HepG2 (cell line): Measurements from ENCODE around the gene ETV6. TPM values are rescaled to one million over a fixed set of nuclear protein-coding genes. Genes with fewer than 3 reads are reported as not detected.

Experiments
- ATAC-seq: fragments of 200-7000 bp; cut with Tn5 transposase; 3 replicates; pipeline ENCODE4 v1.9.1; 2020; ENCODE audit warnings: mild to moderate bottlenecking, moderate library complexity
- BruUV-seq: library from RNA; stranded (reverse); fragments of 400-500 nt; replicated peaks from 2 replicates; lab custom pipeline; 2021; lab: Mats Ljungman, UMichigan
- CTCF ChIA-PET: fragments of 300-600 bp; formaldehyde crosslinking; extraction: SDS; loops from one replicate; lab custom pipeline; 2021; ENCODE audit warnings: low total read pairs, inconsistent platforms, low intra/inter-chr PET ratio; lab: Yijun Ruan, JAX
- POLR2A ChIA-PET: fragments of 350-600 bp; sonication (Branson Sonifier 250); formaldehyde crosslinking; loops from one replicate; lab custom pipeline; 2020; ENCODE audit warnings: antibody characterized with exemption, inconsistent platforms; lab: Yijun Ruan, JAX
- DNase-seq: peaks from one replicate; pipeline ENCODE4 v3.0.0-alpha.2; 2015; ENCODE audit warnings: low spot score
- FAIRE-seq: peaks from 3 replicates; lab custom pipeline; 2011; peaks lifted over from hg19 to GRCh38; lab: Jason Lieb, UNC
- H2AFZ ChIP-seq: one replicate; pipeline ENCODE4 v1.6.1; 2011; ENCODE audit warnings: low read length, inconsistent platforms
- H3K27ac ChIP-seq: fragments of 300-600 bp; 3 replicates; pipeline ENCODE4 v1.8.0; 2011; ENCODE audit warnings: mixed run types, mild to moderate bottlenecking, mixed read lengths, low read length, inconsistent platforms; ENCODE audit not compliant: insufficient read depth; ENCODE audit errors: extremely low read length
- H3K27me3 ChIP-seq, 2 experiments: fragments of 200-600 bp in 1 of 2; 2 replicates in 1 of 2; 3 replicates in 1 of 2; pipeline versions ENCODE4 v1.6.0 to v1.8.0; 2011; ENCODE audit warnings: low read length in 2 of 2, mild to moderate bottlenecking in 2 of 2, moderate library complexity in 2 of 2, inconsistent platforms in 1 of 2; ENCODE audit not compliant: insufficient read depth in 2 of 2, control insufficient read depth in 1 of 2
- H3K36me3 ChIP-seq, 2 experiments: fragments of 200-600 bp in 1 of 2; replicated peaks in 1 of 2; 2 replicates in 1 of 2; 3 replicates in 1 of 2; pipeline versions ENCODE4 v1.5.1 to v1.8.0; 2011; ENCODE audit warnings: low read length in 2 of 2, inconsistent platforms in 1 of 2; ENCODE audit not compliant: insufficient read depth in 2 of 2, control insufficient read depth in 1 of 2
- H3K4me1 ChIP-seq: 2 replicates; pipeline ENCODE4 v1.5.1; 2012; ENCODE audit warnings: low read length, inconsistent platforms; ENCODE audit not compliant: insufficient read depth
- H3K4me2 ChIP-seq: 2 replicates; pipeline ENCODE4 v1.6.0; 2011; ENCODE audit warnings: low read depth, low read length, inconsistent platforms
- H3K4me3 ChIP-seq, 3 experiments: fragments of 200-600 bp in 1 of 3; sonication (generic), shearing (Covaris generic) in 1 of 3; replicated peaks in 1 of 3; 2 replicates each; pipeline ENCODE4 v1.5.1; 2011 to 2016; ENCODE audit warnings: low read length in 3 of 3, inconsistent platforms in 2 of 3, low read depth in 2 of 3, mild to moderate bottlenecking in 2 of 3, control low read depth in 1 of 3, mixed read lengths in 1 of 3; ENCODE audit not compliant: insufficient read depth in 1 of 3
- H3K79me2 ChIP-seq: one replicate; pipeline ENCODE4 v1.6.1; 2011; ENCODE audit warnings: low read length, inconsistent platforms; ENCODE audit not compliant: insufficient read depth
- H3K9ac ChIP-seq: 2 replicates; pipeline ENCODE4 v1.6.0; 2011; ENCODE audit warnings: mild to moderate bottlenecking, low read depth, low read length, inconsistent platforms; ENCODE audit not compliant: insufficient read depth
- H3K9me3 ChIP-seq: 2 replicates; pipeline ENCODE4 v1.5.1; 2012; ENCODE audit warnings: mild to moderate bottlenecking, low read length
- H4K20me1 ChIP-seq: 2 replicates; pipeline ENCODE4 v1.6.0; 2011; ENCODE audit warnings: inconsistent platforms, mild to moderate bottlenecking, low read length, moderate library complexity; ENCODE audit not compliant: insufficient read depth
- BATF2 ChIP-seq: sonication (generic); formaldehyde crosslinking; IDR thresholded peaks from 2 replicates; pipeline ENCODE4 v1.8.0; 2022; ENCODE audit warnings: mild to moderate bottlenecking, missing genetic modification reagents, moderate library complexity
- CC2D1A ChIP-seq: sonication (generic); formaldehyde crosslinking; IDR thresholded peaks from 2 replicates; pipeline ENCODE4 v1.8.1; 2023; ENCODE audit warnings: mild to moderate bottlenecking, missing genetic modification reagents
- ELF1 ChIP-seq: sonication (generic); formaldehyde crosslinking; IDR thresholded peaks from 2 replicates; pipeline ENCODE4 v1.4.0; 2020; ENCODE audit warnings: missing genetic modification reagents
- EP300 ChIP-seq, 3 experiments: sonication (generic) in 1 of 3; formaldehyde crosslinking in 1 of 3; IDR thresholded peaks; 2 replicates each; pipeline versions ENCODE4 v1.5.1 to v1.6.1; 2011 to 2020; ENCODE audit warnings: low read depth in 2 of 3, low read length in 2 of 3, borderline replicate concordance in 1 of 3, improper control_type of control experiment in 1 of 3, mild to moderate bottlenecking in 1 of 3, missing genetic modification reagents in 1 of 3, moderate library complexity in 1 of 3
- FOXP1 ChIP-seq, 2 experiments: fragments of 450-650 bp in 1 of 2; IDR thresholded peaks; 2 replicates each; pipeline ENCODE4 v1.6.1; 2017 to 2018; ENCODE audit warnings: antibody characterized with exemption in 1 of 2
- GABPA ChIP-seq, 2 experiments: IDR thresholded peaks; 2 replicates each; pipeline ENCODE4 v1.6.1; 2011 to 2016; ENCODE audit warnings: low read depth in 2 of 2, low read length in 1 of 2, missing biosample characterization in 1 of 2, missing genetic modification characterization in 1 of 2
- GATAD2A ChIP-seq: IDR thresholded peaks from 2 replicates; pipeline ENCODE4 v1.6.1; 2016
- HDAC1 ChIP-seq: sonication (generic); formaldehyde crosslinking; IDR thresholded peaks from 2 replicates; pipeline ENCODE4 v1.5.1; 2020; ENCODE audit warnings: mild to moderate bottlenecking, missing genetic modification reagents
- HNF4G ChIP-seq, 2 experiments: sonication (generic) in 1 of 2; formaldehyde crosslinking in 1 of 2; IDR thresholded peaks; 2 replicates each; pipeline versions ENCODE4 v1.4.0 to v1.6.1; 2011 to 2020; ENCODE audit warnings: borderline replicate concordance in 2 of 2, low read depth in 2 of 2, mild to moderate bottlenecking in 2 of 2, low read length in 1 of 2, missing genetic modification reagents in 1 of 2, moderate library complexity in 1 of 2
- NCOR1 ChIP-seq: fragments of 200-600 bp; sonication (generic); IDR thresholded peaks from 2 replicates; pipeline ENCODE4 v1.7.0; 2017; ENCODE audit warnings: antibody characterized with exemption, low read length, borderline replicate concordance
- NR2F2 ChIP-seq: IDR thresholded peaks from 2 replicates; pipeline ENCODE4 v1.6.1; 2012; ENCODE audit warnings: low read depth, inconsistent platforms, borderline replicate concordance
- PHF21A ChIP-seq: sonication (generic); formaldehyde crosslinking; IDR thresholded peaks from 2 replicates; pipeline ENCODE4 v1.5.0; 2020; ENCODE audit warnings: mild to moderate bottlenecking, missing genetic modification reagents
- PRPF4 ChIP-seq: fragments of 200-400 bp; formaldehyde crosslinking; IDR thresholded peaks from 2 replicates; pipeline ENCODE4 v1.6.1; 2016; ENCODE audit warnings: low read length, low read depth; ENCODE audit not compliant: poor library complexity, severe bottlenecking
- RARA ChIP-seq: IDR thresholded peaks from 2 replicates; pipeline ENCODE4 v1.6.1; 2016; ENCODE audit warnings: missing genetic modification reagents, missing compliant biosample characterization
- SNRNP70 ChIP-seq: fragments of 200-400 bp; formaldehyde crosslinking; IDR thresholded peaks from 2 replicates; pipeline ENCODE4 v1.6.1; 2017; ENCODE audit warnings: mild to moderate bottlenecking, low read depth, low read length, moderate library complexity
- TFAP4 ChIP-seq: sonication (generic); IDR thresholded peaks from 2 replicates; pipeline ENCODE4 v1.6.1; 2016; ENCODE audit warnings: low read depth, borderline replicate concordance
- ZC3H13 ChIP-seq: sonication (generic); formaldehyde crosslinking; IDR thresholded peaks from 2 replicates; pipeline ENCODE4 v1.8.1; 2023; ENCODE audit warnings: mild to moderate bottlenecking, missing genetic modification reagents, moderate library complexity
- ZNF225 ChIP-seq: sonication (generic); formaldehyde crosslinking; IDR thresholded peaks from 2 replicates; pipeline ENCODE4 v1.4.0; 2020; ENCODE audit warnings: mild to moderate bottlenecking, missing genetic modification reagents
- ZNF331 ChIP-seq: sonication (generic); formaldehyde crosslinking; IDR thresholded peaks from 2 replicates; pipeline ENCODE4 v1.4.0; 2020; ENCODE audit warnings: missing genetic modification reagents
- ZNF709 ChIP-seq: sonication (generic); formaldehyde crosslinking; IDR thresholded peaks from 2 replicates; pipeline ENCODE4 v1.5.0; 2020; ENCODE audit warnings: mild to moderate bottlenecking, missing genetic modification reagents
- ZNF780A ChIP-seq: sonication (generic); formaldehyde crosslinking; IDR thresholded peaks from 2 replicates; pipeline ENCODE4 v1.8.0; 2022; ENCODE audit warnings: mild to moderate bottlenecking, missing genetic modification reagents, moderate library complexity
- WGBS: methylation state at CpG from one replicate; pipeline ENCODE4 v1.1.6; 2017; ENCODE audit warnings: low lambda C conversion rate; 5-methylcytosine and 5-hydroxymethylcytosine counted together
- in situ Hi-C: cut with HindIII; loops from 2 replicates; pipeline ENCODE4 v1.10.0; 2017; ENCODE audit warnings: low pct_unique_long_range_greater_than_20kb; ENCODE audit not compliant: extremely low pct_ligation_motif_present
- intact Hi-C: fragments of 100-400 bp; cut with micrococcal nuclease; formaldehyde crosslinking; loops from one replicate; pipeline ENCODE4 v1.10.0; 2022; ENCODE audit not compliant: unreplicated experiment
- polyA plus RNA-seq, 8 experiments: library from polyadenylated mRNA; depleted of rRNA in 3 of 8; stranded (reverse) in 7 of 8; unstranded in 1 of 8; fragments of >200 nt; fragmentation: Illumina TruSeq in 4 of 8; extraction: Trizol in 4 of 8; gene quantifications; 2 replicates each; pipeline versions ENCODE4 v1.2.1 to v1.2.3, GENCODE V29; 2011 to 2016; ENCODE audit warnings: low read depth in 4 of 8, missing spikeins in 1 of 8, mixed read lengths in 1 of 8; ENCODE audit not compliant: insufficient read depth in 1 of 8
- total RNA-seq, 5 experiments: library from RNA; depleted of rRNA; stranded (reverse); fragments of >200 nt; fragmentation: Illumina TruSeq; extraction: Trizol; gene quantifications; 2 replicates each; pipeline ENCODE4 v1.2.3, GENCODE V29; 2016; ENCODE audit warnings: low read depth in 1 of 5

Gene ETV6
- total and polyA plus RNA-seq, 2 of the 13 experiments (the other 11 are each of a cell fraction or from before 2014, with no cell fraction given): 2.2 to 3.0 TPM

- peak overlapping the region; percentile 2 to 49 (median 13); a peak in 5 of 6 replicates for H3K4me3 ChIP-seq
- H3K4me2 ChIP-seq: peak overlapping the region; percentile 75
- peak; percentile 91 for ATAC-seq
- H2AFZ ChIP-seq: no peak overlapping the region
- ChIA-PET POLR2A (interaction anchor here (1.0 kb wide), 1 partner anchor 24 kb away, joined by 3 read pairs; no protein-coding TSS in a partner anchor), CTCF (no interaction called here)
- no peaks in the 10 kb centered on the region for H3K79me2 ChIP-seq
- H3K9me3 ChIP-seq: no peaks in the 10 kb centered on the region
- intact Hi-C loops (loop anchor here (5.0 kb wide), 3 partner anchors 37 to 233 kb away; no protein-coding TSS in a partner anchor), in situ Hi-C loops (no loop called here)
- FAIRE-seq: peak; percentile 90
- peak overlapping the region; percentile 60 for H3K9ac ChIP-seq
- no TSS peak for BruUV-seq
- DNase-seq: peak; percentile 94
- H3K27ac ChIP-seq: peak overlapping the region; percentile 81
- no peaks in the 10 kb centered on the region for H4K20me1 ChIP-seq
- H3K36me3 ChIP-seq: no peaks in the 10 kb centered on the region; a peak in 1 of 5 replicates
- WGBS: 2% methylated on average over 8 of the region's 8 CpGs
- H3K27me3 ChIP-seq: no peaks in the 10 kb centered on the region
- H3K4me1 ChIP-seq: peaks cover 61% of the 10 kb centered on the region
- TF ChIP-seq ZC3H13 (CRISPR knock-in tag) (no peak), TFAP4 (peak; percentile 64; the same call in 1 of the 2 replicates), HNF4G (IDR thresholded peaks at IDR 0.05; ENCODE audit: borderline replicate concordance, low read depth, low read length) (0 out of 2 replicates have a peak, but pooled peaks have one; percentile 6), HNF4G (CRISPR knock-in tag; IDR thresholded peaks at IDR 0.05; ENCODE audit: borderline replicate concordance, low read depth) (no peak), CC2D1A (CRISPR knock-in tag) (no peak), ELF1 (CRISPR knock-in tag) (0 out of 2 replicates have a peak, but pooled peaks have one; percentile 46), ZNF225 (no peak), NR2F2 (peak; percentile 69), HDAC1 (CRISPR knock-in tag) (peak; percentile 43; the same call in 1 of the 2 replicates), ZNF709 (CRISPR knock-in tag) (peak; percentile 72; the same call in 1 of the 2 replicates), ZNF331 (CRISPR knock-in tag) (peak; percentile 45; the same call in 1 of the 2 replicates), SNRNP70 (no peak), ZNF780A (CRISPR knock-in tag) (peak; percentile 54; the same call in 1 of the 2 replicates), EP300 (IDR thresholded peaks at IDR 0.05; ENCODE audit: low read depth in 2 of 2, low read length in 2 of 2) (peak in 1 of 2 experiments; percentile 80; a peak in 2 of 4 replicates), EP300 (CRISPR knock-in tag; IDR thresholded peaks at IDR 0.05; ENCODE audit: borderline replicate concordance) (peak; percentile 48; the same call in 1 of the 2 replicates), NCOR1 (peak; percentile 54; the same call in 1 of the 2 replicates), RARA (CRISPR knock-in tag) (peak; percentile 77), GATAD2A (CRISPR knock-in tag) (peak; percentile 81; the same call in 1 of the 2 replicates), GABPA (IDR thresholded peaks at IDR 0.05; ENCODE audit: low read depth, low read length) (no peak), GABPA (CRISPR knock-in tag; IDR thresholded peaks at IDR 0.05; ENCODE audit: low read depth) (no peak), PRPF4 (no peak), PHF21A (CRISPR knock-in tag) (peak; percentile 54; the same call in 1 of the 2 replicates), BATF2 (CRISPR knock-in tag) (no peak), FOXP1 (IDR thresholded peaks at IDR 0.05) (no peak), FOXP1 (CRISPR knock-in tag; IDR thresholded peaks at IDR 0.05) (peak; percentile 56; the same call in 1 of the 2 replicates)
Measured at GRCh38 chr12:11885261-11886038, 236.0 kb downstream of the ETV6 start.
